Astrocyte (in vitro differentiated cells and primary cell): Measurements from ENCODE around the gene RAB3GAP2.

ENCODE experiments used
- EZH2 ChIP-seq: IDR thresholded peaks from 2 replicates; pipeline ENCODE4 v1.6.1; 2012; ENCODE audit warnings: mild to moderate bottlenecking, low read length, inconsistent platforms; ENCODE audit not compliant: insufficient read depth
- TF ChIP-seq, protein P1 (sequence below): IDR thresholded peaks from 2 replicates; pipeline ENCODE4 v1.5.1; 2011; ENCODE audit warnings: low read depth, mild to moderate bottlenecking, inconsistent platforms, low read length, moderate library complexity; ENCODE audit not compliant: insufficient read depth

DNA sequence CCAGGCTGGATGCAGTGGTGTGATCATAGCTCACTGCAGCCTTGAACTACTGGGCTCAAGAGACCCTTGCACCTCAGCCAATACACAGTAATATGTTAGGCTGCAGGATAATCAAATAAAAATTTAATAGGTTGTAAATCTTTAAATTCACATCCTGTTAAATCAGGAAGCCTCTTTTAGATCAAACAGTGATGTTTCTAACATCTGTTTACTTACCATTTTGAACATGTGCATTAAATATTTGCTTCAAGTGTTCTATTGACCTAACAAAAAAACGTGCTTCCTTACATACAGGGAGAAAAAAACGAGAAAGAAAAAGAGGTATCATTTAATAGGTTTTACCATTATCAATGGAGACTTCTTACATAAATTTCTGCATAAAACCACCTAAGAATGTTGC, 107.7 kb downstream of the RAB3GAP2 start:
- TF ChIP-seq, protein P1, sequence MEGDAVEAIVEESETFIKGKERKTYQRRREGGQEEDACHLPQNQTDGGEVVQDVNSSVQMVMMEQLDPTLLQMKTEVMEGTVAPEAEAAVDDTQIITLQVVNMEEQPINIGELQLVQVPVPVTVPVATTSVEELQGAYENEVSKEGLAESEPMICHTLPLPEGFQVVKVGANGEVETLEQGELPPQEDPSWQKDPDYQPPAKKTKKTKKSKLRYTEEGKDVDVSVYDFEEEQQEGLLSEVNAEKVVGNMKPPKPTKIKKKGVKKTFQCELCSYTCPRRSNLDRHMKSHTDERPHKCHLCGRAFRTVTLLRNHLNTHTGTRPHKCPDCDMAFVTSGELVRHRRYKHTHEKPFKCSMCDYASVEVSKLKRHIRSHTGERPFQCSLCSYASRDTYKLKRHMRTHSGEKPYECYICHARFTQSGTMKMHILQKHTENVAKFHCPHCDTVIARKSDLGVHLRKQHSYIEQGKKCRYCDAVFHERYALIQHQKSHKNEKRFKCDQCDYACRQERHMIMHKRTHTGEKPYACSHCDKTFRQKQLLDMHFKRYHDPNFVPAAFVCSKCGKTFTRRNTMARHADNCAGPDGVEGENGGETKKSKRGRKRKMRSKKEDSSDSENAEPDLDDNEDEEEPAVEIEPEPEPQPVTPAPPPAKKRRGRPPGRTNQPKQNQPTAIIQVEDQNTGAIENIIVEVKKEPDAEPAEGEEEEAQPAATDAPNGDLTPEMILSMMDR = no peak
- no peak for TF ChIP-seq EZH2
